Liver (tissue), 9 donors: ENCODE data around the gene BEGAIN. TPM values are rescaled to one million over a fixed set of nuclear protein-coding genes. Genes with fewer than 3 reads are reported as not detected.

ENCODE experiments used
- DNase-seq: peaks from one replicate; pipeline ENCODE4 v3.0.0-alpha.2; 2017; ENCODE audit warnings: low spot score
- H3K27ac ChIP-seq, 2 donors: one replicate each; pipeline ENCODE4 v1.7.0; 2013; ENCODE audit warnings: inconsistent platforms in 2 of 2, low read length in 2 of 2, control low read depth in 1 of 2, low read depth in 1 of 2, mild to moderate bottlenecking in 1 of 2
- H3K27me3 ChIP-seq, 4 donors: one replicate each; pipeline versions ENCODE4 v1.6.1 to v1.7.0; 2013; ENCODE audit warnings: low read length in 3 of 4, inconsistent platforms in 1 of 4, mild to moderate bottlenecking in 1 of 4, moderate library complexity in 1 of 4; ENCODE audit not compliant: control insufficient read depth in 4 of 4, insufficient read depth in 4 of 4
- H3K36me3 ChIP-seq, 4 donors: one replicate each; pipeline versions ENCODE4 v1.6.1 to v1.7.0; 2013; ENCODE audit warnings: low read length in 3 of 4, mild to moderate bottlenecking in 3 of 4, low read depth in 1 of 4, moderate library complexity in 1 of 4; ENCODE audit not compliant: control insufficient read depth in 4 of 4, insufficient read depth in 3 of 4
- H3K4me1 ChIP-seq, 4 donors: one replicate each; pipeline versions ENCODE4 v1.6.1 to v1.7.0; 2013; ENCODE audit warnings: low read length in 3 of 4, mild to moderate bottlenecking in 3 of 4, moderate library complexity in 1 of 4; ENCODE audit not compliant: control insufficient read depth in 4 of 4, insufficient read depth in 4 of 4
- H3K4me3 ChIP-seq, 3 donors: one replicate each; pipeline versions ENCODE4 v1.6.1 to v1.7.0; 2013; ENCODE audit warnings: low read length in 3 of 3, control low read depth in 1 of 3, low read depth in 1 of 3, mild to moderate bottlenecking in 1 of 3
- H3K9ac ChIP-seq, 2 donors: one replicate each; pipeline ENCODE4 v1.7.0; 2013; ENCODE audit warnings: low read length in 2 of 2, mild to moderate bottlenecking in 2 of 2, moderate library complexity in 2 of 2, control low read depth in 1 of 2, low read depth in 1 of 2
- H3K9me3 ChIP-seq, 4 donors: one replicate each; pipeline versions ENCODE4 v1.6.1 to v1.7.0; 2013; ENCODE audit warnings: low read length in 3 of 4; ENCODE audit not compliant: control insufficient read depth in 4 of 4
- EGR1 ChIP-seq, 2 donors: IDR thresholded peaks; 2 replicates each; pipeline ENCODE4 v1.6.1; 2016 to 2018; ENCODE audit warnings: antibody characterized with exemption in 2 of 2, low read depth in 2 of 2
- FOXA1 ChIP-seq: IDR thresholded peaks from 2 replicates; pipeline ENCODE4 v1.6.1; 2016; ENCODE audit warnings: antibody characterized with exemption
- FOXA2 ChIP-seq: IDR thresholded peaks from 2 replicates; pipeline ENCODE4 v1.6.1; 2016; ENCODE audit warnings: antibody characterized with exemption
- GABPA ChIP-seq, 2 donors: IDR thresholded peaks in 1 of 2; conservative IDR thresholded peaks in 1 of 2; 2 replicates each; pipeline ENCODE4 v1.6.1; 2016; ENCODE audit warnings: antibody characterized with exemption in 2 of 2, mild to moderate bottlenecking in 1 of 2, moderate library complexity in 1 of 2
- HNF4A ChIP-seq, 2 donors: conservative IDR thresholded peaks; 2 replicates each; pipeline ENCODE4 v1.6.1; 2016; ENCODE audit warnings: antibody characterized with exemption in 2 of 2, mild to moderate bottlenecking in 2 of 2
- HNF4G ChIP-seq: IDR thresholded peaks from 2 replicates; pipeline ENCODE4 v1.6.1; 2016; ENCODE audit warnings: antibody characterized with exemption
- JUND ChIP-seq, 2 donors: IDR thresholded peaks; 2 replicates each; pipeline ENCODE4 v1.6.1; 2016; ENCODE audit warnings: antibody characterized with exemption in 2 of 2
- NR2F2 ChIP-seq: IDR thresholded peaks from 2 replicates; pipeline ENCODE4 v1.6.1; 2016; ENCODE audit warnings: antibody characterized with exemption
- RAD21 ChIP-seq, 2 donors: IDR thresholded peaks; 2 replicates each; pipeline ENCODE4 v1.6.1; 2016; ENCODE audit warnings: antibody characterized with exemption in 2 of 2, mild to moderate bottlenecking in 2 of 2
- RXRA ChIP-seq, 2 donors: IDR thresholded peaks; 2 replicates each; pipeline ENCODE4 v1.6.1; 2017 to 2018; ENCODE audit warnings: antibody characterized with exemption in 2 of 2, mild to moderate bottlenecking in 1 of 2
- SP1 ChIP-seq: IDR thresholded peaks from 2 replicates; pipeline ENCODE4 v1.6.1; 2018; ENCODE audit warnings: antibody characterized with exemption, mild to moderate bottlenecking
- TAF1 ChIP-seq: conservative IDR thresholded peaks from 2 replicates; pipeline ENCODE4 v1.6.1; 2016; ENCODE audit warnings: antibody characterized with exemption, mild to moderate bottlenecking
- YY1 ChIP-seq: IDR thresholded peaks from 2 replicates; pipeline ENCODE4 v1.6.1; 2016; ENCODE audit warnings: antibody characterized with exemption, mild to moderate bottlenecking
- WGBS: extraction: QIAGEN DNeasy Blood & Tissue Kit; methylation state at CpG from one replicate; pipeline ENCODE4 v1.1.7; 2013; 5-methylcytosine and 5-hydroxymethylcytosine counted together
- polyA plus RNA-seq, 2 donors: library from polyadenylated mRNA; stranded (reverse) in 1 of 2; unstranded in 1 of 2; fragments of 200-250 nt in 1 of 2; fragments of >200 nt in 1 of 2; fragmentation: Nextera tagmentation in 1 of 2; extraction: Ambion mirVana in 1 of 2; gene quantifications; one replicate each; pipeline versions ENCODE4 v1.2.1 to v1.2.3, GENCODE V29; 2013 to 2015
- total RNA-seq, 2 donors: library from RNA; depleted of rRNA; stranded (reverse); fragments of >200 nt; gene quantifications; one replicate each; pipeline ENCODE4 v1.2.3, GENCODE V29; 2014
- TF ChIP-seq, protein P1 (sequence below): IDR thresholded peaks from 2 replicates; pipeline ENCODE4 v1.6.1; 2016; ENCODE audit warnings: antibody characterized with exemption
- TF ChIP-seq, protein P2 (sequence below): IDR thresholded peaks from 2 replicates; pipeline ENCODE4 v1.6.1; 2016; ENCODE audit warnings: antibody characterized with exemption, mild to moderate bottlenecking
- TF ChIP-seq, protein P3 (sequence below): fragments of 150-350 bp; IDR thresholded peaks from 2 replicates; pipeline ENCODE4 v1.5.1; 2017; ENCODE audit warnings: improper control_type of control experiment, low read depth, low read length; ENCODE audit not compliant: missing input control
- TF ChIP-seq, protein P4 (sequence below): IDR thresholded peaks from 2 replicates; pipeline ENCODE4 v1.6.1; 2016; ENCODE audit warnings: antibody characterized with exemption
- TF ChIP-seq, protein P5 (sequence below): IDR thresholded peaks from 2 replicates; pipeline ENCODE4 v1.6.1; 2016; ENCODE audit warnings: antibody characterized with exemption
- donor health status: healthy.
- donor health status: healthy.
- donor health status: healthy.
- donor health status: healthy.
- donor health status: healthy.

The BEGAIN gene
- total and polyA plus RNA-seq, 4 donors, result 0.11 to 1.9 (median 0.29) TPM

DNA sequence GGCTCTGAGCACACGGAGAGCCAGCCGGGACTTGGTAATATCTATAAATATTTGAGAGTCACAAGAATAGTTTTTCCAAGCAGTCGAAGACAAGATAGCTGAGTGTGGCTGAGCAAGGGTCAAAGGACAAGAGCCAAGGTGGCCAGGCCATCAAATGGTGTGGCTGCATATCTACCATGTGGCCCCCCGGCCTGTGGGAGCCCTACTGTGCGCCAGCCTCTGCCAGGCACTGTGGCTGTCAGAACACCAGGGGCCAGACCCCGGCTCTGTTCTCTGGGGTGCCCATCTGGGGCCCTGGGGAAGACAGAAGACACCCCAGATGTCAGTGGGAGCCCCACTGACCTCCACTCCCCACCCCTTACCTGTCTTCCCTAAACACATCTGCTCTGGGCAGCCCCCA is 22.7 kb downstream of the BEGAIN start:
- peaks cover 4 to 18% (median 9%) of the 10 kb centered on the region in 4 donors for H3K4me1 ChIP-seq
- no peak overlapping the region for H3K9ac ChIP-seq
- 43% methylated on average over 6 of the region's 6 CpGs for WGBS
- H3K27ac ChIP-seq, result no peak overlapping the region
- H3K9me3 ChIP-seq, result no peaks in the 10 kb centered on the region
- TF ChIP-seq NR2F2, result no peak
- TF ChIP-seq, protein P1, sequence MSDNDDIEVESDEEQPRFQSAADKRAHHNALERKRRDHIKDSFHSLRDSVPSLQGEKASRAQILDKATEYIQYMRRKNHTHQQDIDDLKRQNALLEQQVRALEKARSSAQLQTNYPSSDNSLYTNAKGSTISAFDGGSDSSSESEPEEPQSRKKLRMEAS, result no peak
- TF ChIP-seq, protein P2, sequence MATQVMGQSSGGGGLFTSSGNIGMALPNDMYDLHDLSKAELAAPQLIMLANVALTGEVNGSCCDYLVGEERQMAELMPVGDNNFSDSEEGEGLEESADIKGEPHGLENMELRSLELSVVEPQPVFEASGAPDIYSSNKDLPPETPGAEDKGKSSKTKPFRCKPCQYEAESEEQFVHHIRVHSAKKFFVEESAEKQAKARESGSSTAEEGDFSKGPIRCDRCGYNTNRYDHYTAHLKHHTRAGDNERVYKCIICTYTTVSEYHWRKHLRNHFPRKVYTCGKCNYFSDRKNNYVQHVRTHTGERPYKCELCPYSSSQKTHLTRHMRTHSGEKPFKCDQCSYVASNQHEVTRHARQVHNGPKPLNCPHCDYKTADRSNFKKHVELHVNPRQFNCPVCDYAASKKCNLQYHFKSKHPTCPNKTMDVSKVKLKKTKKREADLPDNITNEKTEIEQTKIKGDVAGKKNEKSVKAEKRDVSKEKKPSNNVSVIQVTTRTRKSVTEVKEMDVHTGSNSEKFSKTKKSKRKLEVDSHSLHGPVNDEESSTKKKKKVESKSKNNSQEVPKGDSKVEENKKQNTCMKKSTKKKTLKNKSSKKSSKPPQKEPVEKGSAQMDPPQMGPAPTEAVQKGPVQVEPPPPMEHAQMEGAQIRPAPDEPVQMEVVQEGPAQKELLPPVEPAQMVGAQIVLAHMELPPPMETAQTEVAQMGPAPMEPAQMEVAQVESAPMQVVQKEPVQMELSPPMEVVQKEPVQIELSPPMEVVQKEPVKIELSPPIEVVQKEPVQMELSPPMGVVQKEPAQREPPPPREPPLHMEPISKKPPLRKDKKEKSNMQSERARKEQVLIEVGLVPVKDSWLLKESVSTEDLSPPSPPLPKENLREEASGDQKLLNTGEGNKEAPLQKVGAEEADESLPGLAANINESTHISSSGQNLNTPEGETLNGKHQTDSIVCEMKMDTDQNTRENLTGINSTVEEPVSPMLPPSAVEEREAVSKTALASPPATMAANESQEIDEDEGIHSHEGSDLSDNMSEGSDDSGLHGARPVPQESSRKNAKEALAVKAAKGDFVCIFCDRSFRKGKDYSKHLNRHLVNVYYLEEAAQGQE, result no peak
- TF ChIP-seq, protein P3, sequence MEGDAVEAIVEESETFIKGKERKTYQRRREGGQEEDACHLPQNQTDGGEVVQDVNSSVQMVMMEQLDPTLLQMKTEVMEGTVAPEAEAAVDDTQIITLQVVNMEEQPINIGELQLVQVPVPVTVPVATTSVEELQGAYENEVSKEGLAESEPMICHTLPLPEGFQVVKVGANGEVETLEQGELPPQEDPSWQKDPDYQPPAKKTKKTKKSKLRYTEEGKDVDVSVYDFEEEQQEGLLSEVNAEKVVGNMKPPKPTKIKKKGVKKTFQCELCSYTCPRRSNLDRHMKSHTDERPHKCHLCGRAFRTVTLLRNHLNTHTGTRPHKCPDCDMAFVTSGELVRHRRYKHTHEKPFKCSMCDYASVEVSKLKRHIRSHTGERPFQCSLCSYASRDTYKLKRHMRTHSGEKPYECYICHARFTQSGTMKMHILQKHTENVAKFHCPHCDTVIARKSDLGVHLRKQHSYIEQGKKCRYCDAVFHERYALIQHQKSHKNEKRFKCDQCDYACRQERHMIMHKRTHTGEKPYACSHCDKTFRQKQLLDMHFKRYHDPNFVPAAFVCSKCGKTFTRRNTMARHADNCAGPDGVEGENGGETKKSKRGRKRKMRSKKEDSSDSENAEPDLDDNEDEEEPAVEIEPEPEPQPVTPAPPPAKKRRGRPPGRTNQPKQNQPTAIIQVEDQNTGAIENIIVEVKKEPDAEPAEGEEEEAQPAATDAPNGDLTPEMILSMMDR, result no peak
- H3K4me3 ChIP-seq, result no peak overlapping the region
- DNase-seq, result no peak
- H3K27me3 ChIP-seq, result peaks cover 0 to 5% (median under 1%) of the 10 kb centered on the region in 4 donors
- no peaks in the 10 kb centered on the region for H3K36me3 ChIP-seq

DNA sequence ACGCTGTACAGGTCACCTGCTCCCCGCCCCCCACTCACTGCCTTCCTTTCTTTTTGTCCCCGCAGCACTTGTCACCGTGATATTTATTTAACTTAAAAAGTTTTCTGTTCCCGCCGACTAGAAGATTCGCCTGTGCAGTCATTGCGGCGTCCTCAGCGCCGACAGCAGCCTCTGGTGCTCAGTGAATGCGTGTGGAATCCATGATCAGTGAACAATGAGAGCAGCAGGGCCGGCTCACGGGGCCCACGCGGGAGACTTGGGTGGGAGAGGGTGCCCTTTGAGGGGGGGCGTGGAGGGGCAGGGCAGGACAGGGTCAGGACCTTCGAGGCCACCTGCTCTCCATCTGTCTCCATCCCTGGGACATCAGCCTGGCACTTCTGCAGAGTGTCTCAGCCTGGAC is 24.5 kb downstream of the BEGAIN start:
- WGBS, result 80% methylated on average over 18 of the region's 18 CpGs
- H3K9ac ChIP-seq, result no peak overlapping the region
- DNase-seq, result no peak
- H3K4me1 ChIP-seq, result peaks cover 0 to 8% (median 2%) of the 10 kb centered on the region in 4 donors
- peaks cover 0 to 3% (median 0%) of the 10 kb centered on the region in 4 donors for H3K27me3 ChIP-seq
- H3K9me3 ChIP-seq, result no peaks in the 10 kb centered on the region
- TF ChIP-seq NR2F2 (no peak), GABPA (IDR thresholded peaks at IDR 0.05 in 1 of 2, conservative IDR thresholded peaks at IDR 0.05 in 1 of 2) (no peak), RXRA (IDR thresholded peaks at IDR 0.05) (no peak), FOXA2 (no peak), HNF4A (conservative IDR thresholded peaks at IDR 0.05) (no peak), RAD21 (IDR thresholded peaks at IDR 0.05) (no peak), YY1 (no peak), HNF4G (no peak), TAF1 (no peak), FOXA1 (no peak), EGR1 (IDR thresholded peaks at IDR 0.05; ENCODE audit: low read depth in 2 of 2) (no peak), JUND (IDR thresholded peaks at IDR 0.05) (no peak), SP1 (no peak)
- TF ChIP-seq, protein P4, sequence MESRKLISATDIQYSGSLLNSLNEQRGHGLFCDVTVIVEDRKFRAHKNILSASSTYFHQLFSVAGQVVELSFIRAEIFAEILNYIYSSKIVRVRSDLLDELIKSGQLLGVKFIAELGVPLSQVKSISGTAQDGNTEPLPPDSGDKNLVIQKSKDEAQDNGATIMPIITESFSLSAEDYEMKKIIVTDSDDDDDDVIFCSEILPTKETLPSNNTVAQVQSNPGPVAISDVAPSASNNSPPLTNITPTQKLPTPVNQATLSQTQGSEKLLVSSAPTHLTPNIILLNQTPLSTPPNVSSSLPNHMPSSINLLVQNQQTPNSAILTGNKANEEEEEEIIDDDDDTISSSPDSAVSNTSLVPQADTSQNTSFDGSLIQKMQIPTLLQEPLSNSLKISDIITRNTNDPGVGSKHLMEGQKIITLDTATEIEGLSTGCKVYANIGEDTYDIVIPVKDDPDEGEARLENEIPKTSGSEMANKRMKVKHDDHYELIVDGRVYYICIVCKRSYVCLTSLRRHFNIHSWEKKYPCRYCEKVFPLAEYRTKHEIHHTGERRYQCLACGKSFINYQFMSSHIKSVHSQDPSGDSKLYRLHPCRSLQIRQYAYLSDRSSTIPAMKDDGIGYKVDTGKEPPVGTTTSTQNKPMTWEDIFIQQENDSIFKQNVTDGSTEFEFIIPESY, result no peak
- TF ChIP-seq, protein P3, result no peak
- TF ChIP-seq, protein P5, sequence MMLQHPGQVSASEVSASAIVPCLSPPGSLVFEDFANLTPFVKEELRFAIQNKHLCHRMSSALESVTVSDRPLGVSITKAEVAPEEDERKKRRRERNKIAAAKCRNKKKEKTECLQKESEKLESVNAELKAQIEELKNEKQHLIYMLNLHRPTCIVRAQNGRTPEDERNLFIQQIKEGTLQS, result no peak
- TF ChIP-seq, protein P2, result no peak
- TF ChIP-seq, protein P1, result no peak
- no peak overlapping the region for H3K27ac ChIP-seq
- no peaks in the 10 kb centered on the region for H3K36me3 ChIP-seq
- H3K4me3 ChIP-seq, result no peak overlapping the region
